ENCODE data around the gene DPF1.

The DPF1 gene

DNA sequence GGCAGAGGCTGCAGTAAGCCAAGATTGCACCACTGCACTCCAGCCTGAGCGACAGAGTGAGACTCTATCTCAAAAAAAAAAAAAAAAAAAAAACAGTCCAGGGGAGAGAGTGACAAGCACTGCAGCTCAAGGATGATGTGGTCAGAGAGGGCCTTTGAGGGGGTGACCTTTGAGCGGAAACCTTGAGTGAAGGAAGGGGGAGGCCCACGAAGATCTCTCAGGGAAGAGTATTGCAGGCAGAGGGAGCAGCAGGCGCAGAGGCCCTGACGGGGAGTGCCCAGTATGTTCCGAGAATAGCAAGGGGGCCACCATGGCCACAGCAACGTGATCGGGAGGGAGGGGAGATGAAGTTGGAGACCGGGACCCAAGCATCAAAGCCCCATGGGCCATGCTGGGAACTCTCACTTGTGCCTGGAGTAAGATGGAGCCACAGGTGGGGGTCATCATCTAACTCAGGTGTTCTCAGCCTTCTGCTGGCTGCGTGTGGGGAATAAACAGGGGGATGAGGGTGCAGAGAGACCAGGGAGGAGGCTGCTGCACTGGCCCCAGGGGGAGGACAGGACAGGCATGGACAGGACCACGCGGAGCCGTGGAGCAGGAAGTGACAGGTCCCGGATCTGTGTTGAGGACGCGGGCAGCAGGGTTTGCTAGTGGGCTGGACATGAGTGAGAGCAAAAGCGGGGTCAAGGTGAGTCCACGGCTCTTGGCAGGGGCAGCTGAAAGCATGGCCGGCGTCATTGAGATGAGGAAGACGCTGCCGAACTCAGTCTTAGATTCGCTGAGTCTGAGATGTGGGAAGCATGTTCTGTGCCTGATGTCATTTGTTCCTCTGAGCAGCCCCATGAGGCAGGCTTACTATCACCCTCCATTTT lies 60.4 kb downstream of the DPF1 start:
- no peak for DNase-seq (ENCODE audit: low spot score)

DNA sequence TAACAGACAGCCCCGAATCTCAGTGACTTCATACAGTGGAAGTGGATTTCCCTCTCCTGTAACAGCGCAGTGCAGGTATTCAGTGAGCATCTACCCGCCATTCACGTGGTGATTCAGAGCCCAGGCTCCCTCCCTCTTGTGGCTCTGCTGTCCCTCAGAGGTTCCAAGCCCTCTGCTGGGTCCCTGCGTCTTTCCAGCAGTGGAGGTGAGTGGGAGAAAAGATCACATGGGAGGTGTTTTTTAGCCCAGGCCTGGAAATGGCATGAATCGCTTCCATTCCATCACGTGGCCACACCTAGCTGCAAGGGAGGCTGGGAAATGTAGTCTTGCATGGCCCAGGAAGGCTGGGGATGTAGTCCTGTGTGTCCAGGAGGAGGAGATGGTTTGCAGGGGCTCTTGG lies 61.4 kb downstream of the DPF1 start:
- DNase-seq (ENCODE audit: low spot score), result no peak

DNA sequence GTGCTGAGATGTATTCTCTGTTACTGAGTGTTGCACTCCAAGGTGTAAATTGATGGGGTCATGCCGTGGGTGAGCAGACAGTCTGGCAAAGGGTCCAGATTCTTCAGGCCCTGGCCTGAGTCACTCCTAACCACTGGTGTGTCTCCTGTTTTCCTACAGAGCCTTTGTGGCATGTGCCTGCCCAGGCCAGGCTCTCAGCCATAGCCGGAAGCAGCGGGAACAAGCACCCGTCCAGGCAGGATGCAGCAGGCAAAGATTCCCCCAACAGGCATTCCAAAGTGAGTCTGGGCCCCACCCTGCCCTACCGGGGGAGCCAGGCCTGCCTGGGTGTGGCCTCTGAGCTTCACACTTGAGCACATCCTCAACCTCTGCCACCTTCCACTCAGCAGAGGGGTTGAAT lies 61.9 kb downstream of the DPF1 start:
- no peak for DNase-seq (ENCODE audit: low spot score)

Data from Ammon's horn (tissue), 1 donor.